Measurements from ENCODE around the gene COPZ2. TPM values are rescaled to one million over a fixed set of nuclear protein-coding genes. Genes with fewer than 3 reads are reported as not detected.

The COPZ2 gene
- total and polyA plus RNA-seq, 9 of the 15 experiments (the other 6 are each of a cell fraction or from before 2014, with no cell fraction given) = 0.22 to 0.49 TPM; not detected in 7

DNA sequence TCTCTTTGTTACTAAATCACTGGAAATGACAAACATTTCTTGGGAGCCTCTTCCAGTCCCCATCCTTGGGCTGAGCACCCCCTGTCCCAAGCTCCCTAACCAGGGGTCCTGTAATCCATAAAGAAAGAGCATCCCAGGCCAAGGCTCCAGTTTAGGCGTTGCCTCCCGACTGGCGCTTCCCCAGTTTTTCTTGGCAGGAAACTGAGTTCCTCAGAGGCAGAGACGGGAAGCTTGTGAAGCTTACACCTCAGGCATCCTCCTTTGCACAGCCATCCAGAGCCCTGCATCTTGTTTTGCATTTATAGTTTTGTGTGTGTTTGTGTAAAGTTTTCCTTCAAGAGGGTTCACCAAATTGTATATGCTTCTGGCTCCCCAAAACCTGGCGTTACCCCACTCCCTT, 7.1 kb downstream of the COPZ2 start:
- in situ Hi-C loops (cut with MboI) = loop anchor here (10.0 kb wide), 1 partner anchor 594 kb away; the partner anchor contains the start of gene HOXB9
- 22% methylated on average over 5 of the region's 5 CpGs for WGBS (ENCODE audit: insufficient coverage, low coverage, missing lambda C conversion rate)
- TF ChIP-seq, protein P1, sequence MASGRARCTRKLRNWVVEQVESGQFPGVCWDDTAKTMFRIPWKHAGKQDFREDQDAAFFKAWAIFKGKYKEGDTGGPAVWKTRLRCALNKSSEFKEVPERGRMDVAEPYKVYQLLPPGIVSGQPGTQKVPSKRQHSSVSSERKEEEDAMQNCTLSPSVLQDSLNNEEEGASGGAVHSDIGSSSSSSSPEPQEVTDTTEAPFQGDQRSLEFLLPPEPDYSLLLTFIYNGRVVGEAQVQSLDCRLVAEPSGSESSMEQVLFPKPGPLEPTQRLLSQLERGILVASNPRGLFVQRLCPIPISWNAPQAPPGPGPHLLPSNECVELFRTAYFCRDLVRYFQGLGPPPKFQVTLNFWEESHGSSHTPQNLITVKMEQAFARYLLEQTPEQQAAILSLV (tag; IDR thresholded peaks at IDR 0.05) = no peak
- H3K4me3 ChIP-seq = no peak overlapping the region
- no peak for FAIRE-seq
- no peaks in the 10 kb centered on the region for H3K9me1 ChIP-seq (ENCODE audit: control insufficient read depth, insufficient read depth, low read length)
- no peak overlapping the region for H3K27ac ChIP-seq (ENCODE audit: extremely low read depth, low read depth, low read length)
- ATAC-seq = no peak
- no peaks in the 10 kb centered on the region for H3K36me3 ChIP-seq (ENCODE audit: control insufficient read depth, insufficient read depth, low read length)
- ChIA-PET CTCF (ENCODE audit: low intra/inter-chr PET ratio) (no interaction called here), POLR2A (interaction anchor here (0.7 to 2.4 kb wide), 6 partner anchors 11 to 76 kb away, joined by 3 to 12 read pairs (median 4); partner anchors contain the start of gene NFE2L1)
- no peaks in the 10 kb centered on the region for H4K20me1 ChIP-seq (replicated peaks; ENCODE audit: control insufficient read depth, insufficient read depth, low read length)
- H2AFZ ChIP-seq (ENCODE audit: low read depth, low read length) = no peak overlapping the region
- no peak overlapping the region for H3K9ac ChIP-seq (ENCODE audit: insufficient read depth in 1 of 2, low read depth in 2 of 2, low read length in 2 of 2)
- DNase-seq (ENCODE audit: extremely low read depth in 1 of 4, low spot score in 3 of 4) = no peak
- no peaks in the 10 kb centered on the region for H3K27me3 ChIP-seq (ENCODE audit: control insufficient read depth in 2 of 2, insufficient read depth in 2 of 2, low read length in 2 of 2)
- intact Hi-C loops (cut with micrococcal nuclease) = no loop called here
- no TSS peak for BruUV-seq (replicated peaks)
- H3K79me2 ChIP-seq (ENCODE audit: control insufficient read depth, insufficient read depth, low read length) = no peaks in the 10 kb centered on the region
- H3K9me3 ChIP-seq (replicated peaks; ENCODE audit: control insufficient read depth, insufficient read depth, low read depth, low read length) = no peaks in the 10 kb centered on the region
- no peak overlapping the region for H3K4me2 ChIP-seq (ENCODE audit: insufficient read depth, low read length)
- peaks cover 20 to 21% of the 10 kb centered on the region in 2 experiments; a peak in 4 of 5 replicates for H3K4me1 ChIP-seq (replicated peaks in 1 of 2; ENCODE audit: control insufficient read depth in 2 of 2, insufficient read depth in 2 of 2, low read length in 2 of 2)

DNA sequence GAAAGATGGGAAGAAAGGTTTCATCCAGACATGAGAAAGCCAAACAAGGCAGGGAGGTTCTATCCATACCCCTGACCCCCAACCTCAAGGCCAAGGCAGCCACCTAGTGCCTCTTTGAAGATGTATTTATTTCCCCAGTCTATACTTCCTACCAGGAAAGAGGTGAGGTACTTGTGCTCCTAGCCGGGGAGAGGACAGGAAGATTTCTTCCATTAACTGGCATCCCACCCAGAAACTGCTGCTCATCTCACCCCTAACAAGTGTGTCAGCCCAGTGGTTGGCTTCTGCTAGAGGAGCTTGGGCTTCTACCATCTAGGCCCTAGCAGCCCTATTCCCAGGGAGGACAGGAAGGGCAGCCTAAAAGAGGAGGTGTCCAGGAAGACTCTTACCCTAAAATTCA, 8.9 kb downstream of the COPZ2 start:
- Histone ChIP-seq H3K4me2 (ENCODE audit: insufficient read depth, low read length) (no peak overlapping the region), H3K9me1 (ENCODE audit: control insufficient read depth, insufficient read depth, low read length) (no peaks in the 10 kb centered on the region), H3K9ac (ENCODE audit: insufficient read depth in 1 of 2, low read depth in 2 of 2, low read length in 2 of 2) (peak overlapping the region in 1 of 2 experiments; percentile 8; a peak in 1 of 4 replicates), H3K36me3 (ENCODE audit: control insufficient read depth, insufficient read depth, low read length) (no peaks in the 10 kb centered on the region), H3K9me3 (replicated peaks; ENCODE audit: control insufficient read depth, insufficient read depth, low read depth, low read length) (no peaks in the 10 kb centered on the region), H2AFZ (ENCODE audit: low read depth, low read length) (no peak overlapping the region), H3K27ac (ENCODE audit: extremely low read depth, low read depth, low read length) (no peak overlapping the region), H4K20me1 (replicated peaks; ENCODE audit: control insufficient read depth, insufficient read depth, low read length) (no peaks in the 10 kb centered on the region), H3K4me1 (replicated peaks in 1 of 2; ENCODE audit: control insufficient read depth in 2 of 2, insufficient read depth in 2 of 2, low read length in 2 of 2) (peaks cover 25 to 32% of the 10 kb centered on the region in 2 experiments; a peak in 4 of 5 replicates), H3K4me3 (no peak overlapping the region), H3K79me2 (ENCODE audit: control insufficient read depth, insufficient read depth, low read length) (no peaks in the 10 kb centered on the region), H3K27me3 (ENCODE audit: control insufficient read depth in 2 of 2, insufficient read depth in 2 of 2, low read length in 2 of 2) (no peaks in the 10 kb centered on the region)
- CTCF ChIA-PET (ENCODE audit: low intra/inter-chr PET ratio) = no interaction called here
- POLR2A ChIA-PET = interaction anchor here (1.0 kb wide), 2 partner anchors 17 to 95 kb away, joined by 3 read pairs; no protein-coding TSS in a partner anchor
- FAIRE-seq (no peak), DNase-seq (ENCODE audit: extremely low read depth in 1 of 4, low spot score in 3 of 4) (no peak), ATAC-seq (no peak)
- in situ Hi-C loops (cut with MboI) (loop anchor here (5.0 kb wide), 2 partner anchors 39 to 114 kb away; no protein-coding TSS in a partner anchor), intact Hi-C loops (cut with micrococcal nuclease) (loop anchor here (10.0 kb wide), 1 partner anchor 226 kb away; no protein-coding TSS in a partner anchor)
- BruUV-seq (replicated peaks) = no TSS peak
- WGBS (ENCODE audit: insufficient coverage, low coverage, missing lambda C conversion rate) = 0% methylated on average over 1 of the region's 1 CpG
- TF ChIP-seq, protein P2, sequence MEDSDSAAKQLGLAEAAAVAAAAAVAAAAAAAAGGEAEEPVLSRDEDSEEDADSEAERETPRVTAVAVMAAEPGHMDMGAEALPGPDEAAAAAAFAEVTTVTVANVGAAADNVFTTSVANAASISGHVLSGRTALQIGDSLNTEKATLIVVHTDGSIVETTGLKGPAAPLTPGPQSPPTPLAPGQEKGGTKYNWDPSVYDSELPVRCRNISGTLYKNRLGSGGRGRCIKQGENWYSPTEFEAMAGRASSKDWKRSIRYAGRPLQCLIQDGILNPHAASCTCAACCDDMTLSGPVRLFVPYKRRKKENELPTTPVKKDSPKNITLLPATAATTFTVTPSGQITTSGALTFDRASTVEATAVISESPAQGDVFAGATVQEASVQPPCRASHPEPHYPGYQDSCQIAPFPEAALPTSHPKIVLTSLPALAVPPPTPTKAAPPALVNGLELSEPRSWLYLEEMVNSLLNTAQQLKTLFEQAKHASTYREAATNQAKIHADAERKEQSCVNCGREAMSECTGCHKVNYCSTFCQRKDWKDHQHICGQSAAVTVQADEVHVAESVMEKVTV (CRISPR knock-in tag; IDR thresholded peaks at IDR 0.05) = no peak

Measured in K562 (cell line).